DND-41 (cell line): ENCODE results near the gene CARS1.

Source experiments
- EZH2 ChIP-seq: IDR thresholded peaks from 3 replicates; pipeline ENCODE4 v1.6.1; 2012; ENCODE audit warnings: borderline replicate concordance, low read depth, mild to moderate bottlenecking, moderate library complexity, low read length, inconsistent platforms; ENCODE audit not compliant: severe bottlenecking
- TF ChIP-seq, protein P1 (sequence below): IDR thresholded peaks from 2 replicates; pipeline ENCODE4 v1.5.1; 2012; ENCODE audit warnings: borderline replicate concordance, low read length, moderate library complexity, mild to moderate bottlenecking; ENCODE audit not compliant: poor library complexity, severe bottlenecking; ENCODE audit errors: extremely low read depth

- TF ChIP-seq, protein P1, sequence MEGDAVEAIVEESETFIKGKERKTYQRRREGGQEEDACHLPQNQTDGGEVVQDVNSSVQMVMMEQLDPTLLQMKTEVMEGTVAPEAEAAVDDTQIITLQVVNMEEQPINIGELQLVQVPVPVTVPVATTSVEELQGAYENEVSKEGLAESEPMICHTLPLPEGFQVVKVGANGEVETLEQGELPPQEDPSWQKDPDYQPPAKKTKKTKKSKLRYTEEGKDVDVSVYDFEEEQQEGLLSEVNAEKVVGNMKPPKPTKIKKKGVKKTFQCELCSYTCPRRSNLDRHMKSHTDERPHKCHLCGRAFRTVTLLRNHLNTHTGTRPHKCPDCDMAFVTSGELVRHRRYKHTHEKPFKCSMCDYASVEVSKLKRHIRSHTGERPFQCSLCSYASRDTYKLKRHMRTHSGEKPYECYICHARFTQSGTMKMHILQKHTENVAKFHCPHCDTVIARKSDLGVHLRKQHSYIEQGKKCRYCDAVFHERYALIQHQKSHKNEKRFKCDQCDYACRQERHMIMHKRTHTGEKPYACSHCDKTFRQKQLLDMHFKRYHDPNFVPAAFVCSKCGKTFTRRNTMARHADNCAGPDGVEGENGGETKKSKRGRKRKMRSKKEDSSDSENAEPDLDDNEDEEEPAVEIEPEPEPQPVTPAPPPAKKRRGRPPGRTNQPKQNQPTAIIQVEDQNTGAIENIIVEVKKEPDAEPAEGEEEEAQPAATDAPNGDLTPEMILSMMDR = no peak
- TF ChIP-seq EZH2 = no peak
Observed at GRCh38 chr11:3018596-3018995, 38.6 kb downstream of the CARS1 start.
